ENCODE results near the gene IL20.

GRCh38 chr1:206911064-206911663 lies 45.7 kb downstream of the IL20 start:
- peak; percentile 95 for TF ChIP-seq CTCF (conservative IDR thresholded peaks at IDR 0.05; ENCODE audit: low read length)
- TF ChIP-seq EZH2phosphoT487 (IDR thresholded peaks at IDR 0.05; ENCODE audit: borderline replicate concordance, low read depth, low read length) = no peak

Measured in OCI-LY7 (cell line).